K562 (cell line): Measurements from ENCODE around the gene GOLGB1. TPM values are rescaled to one million over a fixed set of nuclear protein-coding genes. Genes with fewer than 3 reads are reported as not detected.

ENCODE experiments used
- CBX3 ChIP-seq, 2 experiments: IDR thresholded peaks; 1 replicate in 1 of 2; 2 replicates in 1 of 2; pipeline ENCODE4 v1.6.1; 2012; ENCODE audit warnings: inconsistent platforms in 2 of 2, low read length in 2 of 2, borderline replicate concordance in 1 of 2, control low read depth in 1 of 2
- CXXC5 ChIP-seq: fragments of 250-450 bp; sonication (Bioruptor Pico); IDR thresholded peaks from 2 replicates; pipeline ENCODE4 v1.8.0; 2022; ENCODE audit warnings: inconsistent platforms, mild to moderate bottlenecking, moderate library complexity
- ESRRA ChIP-seq: fragments of 450-650 bp; IDR thresholded peaks from 2 replicates; pipeline ENCODE4 v1.6.1; 2014; ENCODE audit warnings: low read depth, mild to moderate bottlenecking, moderate library complexity, borderline replicate concordance
- FOSL1 ChIP-seq: fragments of 200-800 bp; sonication (Bioruptor generic); conservative IDR thresholded peaks from 2 replicates; pipeline ENCODE4 v1.6.1; 2016; ENCODE audit warnings: missing genetic modification characterization, missing compliant biosample characterization
- FOXK2 ChIP-seq, 2 experiments: fragments of 450-650 bp; IDR thresholded peaks in 1 of 2; conservative IDR thresholded peaks in 1 of 2; 2 replicates each; pipeline ENCODE4 v1.6.1; 2016; ENCODE audit warnings: low read depth in 2 of 2, mild to moderate bottlenecking in 1 of 2
- FOXM1 ChIP-seq, 2 experiments: fragments of 450-650 bp in 1 of 2; sonication (generic) in 1 of 2; formaldehyde crosslinking in 1 of 2; IDR thresholded peaks; 2 replicates each; pipeline versions ENCODE4 v1.6.1 to v1.9.0; 2017 to 2022; ENCODE audit warnings: low read depth in 2 of 2, mild to moderate bottlenecking in 2 of 2, missing genetic modification reagents in 1 of 2, moderate library complexity in 1 of 2
- KHSRP ChIP-seq: fragments of 450-650 bp; IDR thresholded peaks from 2 replicates; pipeline ENCODE4 v1.6.1; 2017
- LARP7 ChIP-seq: fragments of 450-650 bp; IDR thresholded peaks from 2 replicates; pipeline ENCODE4 v1.6.1; 2016
- MTF1 ChIP-seq: fragments of 250-450 bp; sonication (Bioruptor Pico); IDR thresholded peaks from 2 replicates; pipeline ENCODE4 v1.9.0; 2021; ENCODE audit warnings: moderate library complexity, mild to moderate bottlenecking, inconsistent platforms, borderline replicate concordance
- NONO ChIP-seq, 2 experiments: fragments of 200-400 bp in 1 of 2; fragments of 450-650 bp in 1 of 2; formaldehyde crosslinking in 1 of 2; IDR thresholded peaks; 2 replicates each; pipeline ENCODE4 v1.6.1; 2017; ENCODE audit warnings: low read depth in 2 of 2, mild to moderate bottlenecking in 2 of 2, moderate library complexity in 2 of 2, low read length in 1 of 2
- NR2C2 ChIP-seq, 2 experiments: fragments of 200-800 bp in 1 of 2; sonication (Bioruptor generic) in 1 of 2; sonication (generic) in 1 of 2; formaldehyde crosslinking in 1 of 2; IDR thresholded peaks; 2 replicates each; pipeline versions ENCODE4 v1.6.1 to v1.8.0; 2016 to 2022; ENCODE audit warnings: mild to moderate bottlenecking in 1 of 2, missing compliant biosample characterization in 1 of 2, missing genetic modification characterization in 1 of 2, missing genetic modification reagents in 1 of 2
- POLR2H ChIP-seq: IDR thresholded peaks from 2 replicates; pipeline ENCODE4 v1.6.1; 2016; ENCODE audit warnings: missing genetic modification characterization, low read depth, mild to moderate bottlenecking, control low read depth, missing compliant biosample characterization, moderate library complexity
- TCF7L2 ChIP-seq: fragments of 150-350 bp; IDR thresholded peaks from 2 replicates; pipeline ENCODE4 v1.6.1; 2016; ENCODE audit warnings: low read depth, mild to moderate bottlenecking, low read length, moderate library complexity
- TEAD4 ChIP-seq, 2 experiments: sonication (generic) in 1 of 2; formaldehyde crosslinking in 1 of 2; IDR thresholded peaks; 2 replicates each; pipeline versions ENCODE4 v1.6.1 to v1.8.0; 2012 to 2022; ENCODE audit warnings: borderline replicate concordance in 1 of 2, inconsistent platforms in 1 of 2, low read length in 1 of 2, mild to moderate bottlenecking in 1 of 2, missing genetic modification reagents in 1 of 2
- ZNF253 ChIP-seq: fragments of 250-450 bp; sonication (Bioruptor Pico); conservative IDR thresholded peaks from 2 replicates; pipeline ENCODE4 v1.6.1; 2021; ENCODE audit warnings: mild to moderate bottlenecking
- ZNF785 ChIP-seq: fragments of 250-450 bp; sonication (Bioruptor Pico); IDR thresholded peaks from 2 replicates; pipeline ENCODE4 v1.4.0; 2020; ENCODE audit warnings: mild to moderate bottlenecking
- polyA plus RNA-seq, 8 experiments: library from polyadenylated mRNA; depleted of rRNA in 4 of 8; stranded (reverse) in 5 of 8; unstranded in 3 of 8; fragments of >200 nt; fragmentation: Nextera tagmentation in 2 of 8; fragmentation: Illumina TruSeq in 1 of 8; extraction: Ambion mirVana in 2 of 8; extraction: Trizol in 1 of 8; gene quantifications; 2 replicates each; pipeline versions ENCODE4 v1.2.1 to v1.2.3, GENCODE V29; 2011 to 2014; ENCODE audit warnings: inconsistent platforms in 1 of 8, missing spikeins in 1 of 8
- total RNA-seq, 7 experiments: library from RNA; depleted of rRNA in 6 of 7; stranded (reverse); fragments of >200 nt in 6 of 7; fragmentation: Illumina TruSeq in 2 of 7; extraction: Trizol in 2 of 7; gene quantifications; 2 replicates each; pipeline versions ENCODE4 v1.2.1 to v1.2.3, GENCODE V29; 2011 to 2021; ENCODE audit warnings: low replicate concordance in 1 of 7
- TF ChIP-seq, protein P1 (sequence below): fragments of 250-450 bp; sonication (Bioruptor Pico); IDR thresholded peaks from 2 replicates; pipeline ENCODE4 v1.9.0; 2021; ENCODE audit warnings: mild to moderate bottlenecking, inconsistent platforms
- TF ChIP-seq, protein P2 (sequence below): fragments of 450-650 bp; IDR thresholded peaks from 2 replicates; pipeline ENCODE4 v1.6.1; 2016; ENCODE audit warnings: antibody characterized with exemption

GOLGB1 gene
- total and polyA plus RNA-seq, 9 of the 15 experiments (the other 6 are each of a cell fraction or from before 2014, with no cell fraction given), result 4.0 to 16.3 (median 9.7) TPM

DNA sequence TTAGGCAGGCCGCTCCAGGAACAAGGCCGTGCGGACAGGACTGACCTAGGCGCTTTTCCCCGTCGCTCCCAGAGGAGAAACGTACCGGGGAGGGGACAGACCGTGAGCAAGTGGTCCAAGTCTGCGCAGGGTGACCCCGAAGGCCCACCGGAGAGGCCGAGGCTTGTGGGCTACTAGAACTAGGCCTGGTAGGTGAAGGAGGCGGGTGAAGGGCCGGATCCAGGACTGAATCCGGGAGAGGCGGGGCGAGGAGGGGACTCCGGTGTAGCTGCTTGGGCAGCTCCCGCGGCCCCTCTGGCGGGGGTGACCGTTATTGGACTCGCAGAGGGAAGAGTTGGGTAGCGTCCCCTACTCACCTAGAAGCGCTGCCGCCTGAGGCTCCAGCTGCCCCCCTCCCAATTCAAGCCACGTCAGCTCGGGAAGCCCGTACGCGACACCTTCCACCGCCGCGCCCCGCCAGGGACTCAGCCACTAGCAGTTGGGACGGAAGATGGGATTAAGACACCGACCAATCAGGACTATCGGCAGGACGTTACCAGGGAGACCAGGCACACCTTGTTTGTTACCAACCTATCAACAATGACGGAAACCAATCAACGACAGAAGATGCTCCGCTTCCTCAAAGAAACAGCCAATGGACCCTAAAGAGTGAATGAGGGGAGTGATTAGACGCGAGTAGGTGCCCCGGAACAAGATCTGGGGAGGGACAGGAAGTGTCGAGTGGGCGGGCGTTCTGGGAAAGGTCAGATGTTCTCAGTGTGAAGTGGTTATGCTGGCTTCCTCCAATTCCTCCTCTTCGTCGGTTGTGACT, at the start of gene GOLGB1 (continued):
- TF ChIP-seq FOSL1 (tag), result 0 out of 2 replicates have a peak, but pooled peaks have one; percentile 4
- no peak for TF ChIP-seq KHSRP
- no peak for TF ChIP-seq TCF7L2
- TF ChIP-seq ESRRA, result 0 out of 2 replicates have a peak, but pooled peaks have one; percentile 17
- TF ChIP-seq NONO (IDR thresholded peaks at IDR 0.05; ENCODE audit: low read depth in 2 of 2, low read length in 1 of 2), result no peak
- TF ChIP-seq ZNF785 (CRISPR knock-in tag), result no peak
- TF ChIP-seq TEAD4 (IDR thresholded peaks at IDR 0.05; ENCODE audit: low read length), result no peak
- TF ChIP-seq TEAD4 (CRISPR knock-in tag; IDR thresholded peaks at IDR 0.05; ENCODE audit: borderline replicate concordance), result no peak
- peak; percentile 93 for TF ChIP-seq POLR2H (tag)
- no peak for TF ChIP-seq ZNF253
- TF ChIP-seq, protein P1, sequence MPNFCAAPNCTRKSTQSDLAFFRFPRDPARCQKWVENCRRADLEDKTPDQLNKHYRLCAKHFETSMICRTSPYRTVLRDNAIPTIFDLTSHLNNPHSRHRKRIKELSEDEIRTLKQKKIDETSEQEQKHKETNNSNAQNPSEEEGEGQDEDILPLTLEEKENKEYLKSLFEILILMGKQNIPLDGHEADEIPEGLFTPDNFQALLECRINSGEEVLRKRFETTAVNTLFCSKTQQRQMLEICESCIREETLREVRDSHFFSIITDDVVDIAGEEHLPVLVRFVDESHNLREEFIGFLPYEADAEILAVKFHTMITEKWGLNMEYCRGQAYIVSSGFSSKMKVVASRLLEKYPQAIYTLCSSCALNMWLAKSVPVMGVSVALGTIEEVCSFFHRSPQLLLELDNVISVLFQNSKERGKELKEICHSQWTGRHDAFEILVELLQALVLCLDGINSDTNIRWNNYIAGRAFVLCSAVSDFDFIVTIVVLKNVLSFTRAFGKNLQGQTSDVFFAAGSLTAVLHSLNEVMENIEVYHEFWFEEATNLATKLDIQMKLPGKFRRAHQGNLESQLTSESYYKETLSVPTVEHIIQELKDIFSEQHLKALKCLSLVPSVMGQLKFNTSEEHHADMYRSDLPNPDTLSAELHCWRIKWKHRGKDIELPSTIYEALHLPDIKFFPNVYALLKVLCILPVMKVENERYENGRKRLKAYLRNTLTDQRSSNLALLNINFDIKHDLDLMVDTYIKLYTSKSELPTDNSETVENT (CRISPR knock-in tag), result peak; percentile 64; the same call in 1 of the 2 replicates
- TF ChIP-seq MTF1, result no peak
- peak in 1 of 2 experiments; percentile 47; a peak in 1 of 3 replicates for TF ChIP-seq CBX3 (IDR thresholded peaks at IDR 0.05; ENCODE audit: borderline replicate concordance in 1 of 2, low read length in 2 of 2)
- no peak for TF ChIP-seq LARP7
- peak; percentile 29; the same call in 1 of the 2 replicates for TF ChIP-seq CXXC5 (CRISPR knock-in tag)
- TF ChIP-seq, protein P2, sequence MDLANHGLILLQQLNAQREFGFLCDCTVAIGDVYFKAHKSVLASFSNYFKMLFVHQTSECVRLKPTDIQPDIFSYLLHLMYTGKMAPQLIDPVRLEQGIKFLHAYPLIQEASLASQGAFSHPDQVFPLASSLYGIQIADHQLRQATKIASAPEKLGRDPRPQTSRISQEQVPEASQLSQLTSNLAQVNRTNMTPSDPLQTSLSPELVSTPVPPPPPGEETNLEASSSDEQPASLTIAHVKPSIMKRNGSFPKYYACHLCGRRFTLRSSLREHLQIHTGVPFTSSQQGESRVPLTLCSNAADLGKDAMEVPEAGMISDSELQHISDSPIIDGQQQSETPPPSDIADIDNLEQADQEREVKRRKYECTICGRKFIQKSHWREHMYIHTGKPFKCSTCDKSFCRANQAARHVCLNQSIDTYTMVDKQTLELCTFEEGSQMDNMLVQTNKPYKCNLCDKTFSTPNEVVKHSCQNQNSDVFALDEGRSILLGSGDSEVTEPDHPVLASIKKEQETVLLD, result no peak
- TF ChIP-seq FOXK2 (conservative IDR thresholded peaks at IDR 0.05 in 1 of 2, IDR thresholded peaks at IDR 0.05 in 1 of 2; ENCODE audit: low read depth in 2 of 2), result peak; percentile 92 to 96
- peak; percentile 99 for TF ChIP-seq NR2C2 (CRISPR knock-in tag; IDR thresholded peaks at IDR 0.05)
- peak; percentile 99 for TF ChIP-seq NR2C2 (tag; IDR thresholded peaks at IDR 0.05)
- peak; percentile 35; the same call in 1 of the 2 replicates for TF ChIP-seq FOXM1 (IDR thresholded peaks at IDR 0.05; ENCODE audit: low read depth)
- TF ChIP-seq FOXM1 (CRISPR knock-in tag; IDR thresholded peaks at IDR 0.05; ENCODE audit: low read depth), result no peak
